Ishikawa (cell line): ENCODE results near the gene TM4SF5.

Experiments
- CEBPB ChIP-seq: IDR thresholded peaks from 2 replicates; pipeline ENCODE4 v1.6.1; 2012
- CREB1 ChIP-seq: IDR thresholded peaks from 2 replicates; pipeline ENCODE4 v1.6.1; 2012; ENCODE audit warnings: low read depth
- EGR1 ChIP-seq: IDR thresholded peaks from 2 replicates; pipeline ENCODE4 v1.6.1; 2012
- EP300 ChIP-seq: IDR thresholded peaks from 2 replicates; pipeline ENCODE4 v1.6.1; 2012; ENCODE audit warnings: borderline replicate concordance
- FOXM1 ChIP-seq: IDR thresholded peaks from 2 replicates; pipeline ENCODE4 v1.6.1; 2012; ENCODE audit warnings: low read depth, borderline replicate concordance
- NFIC ChIP-seq: IDR thresholded peaks from 2 replicates; pipeline ENCODE4 v1.6.1; 2012
- RAD21 ChIP-seq: IDR thresholded peaks from 2 replicates; pipeline ENCODE4 v1.6.1; 2012; ENCODE audit warnings: low read depth
- TAF1 ChIP-seq: IDR thresholded peaks from 2 replicates; pipeline ENCODE4 v1.6.1; 2012; ENCODE audit warnings: low read depth, mild to moderate bottlenecking
- TCF12 ChIP-seq: IDR thresholded peaks from 2 replicates; pipeline ENCODE4 v1.6.1; 2012; ENCODE audit warnings: low read depth
- TEAD4 ChIP-seq: IDR thresholded peaks from 2 replicates; pipeline ENCODE4 v1.6.1; 2012
- YY1 ChIP-seq: IDR thresholded peaks from 2 replicates; pipeline ENCODE4 v1.6.1; 2012; ENCODE audit warnings: low read depth
- ZBTB7A ChIP-seq: IDR thresholded peaks from 2 replicates; pipeline ENCODE4 v1.6.1; 2012; ENCODE audit warnings: low read depth
- TF ChIP-seq, protein P1 (sequence below): IDR thresholded peaks from 2 replicates; pipeline ENCODE4 v1.6.1; 2012; ENCODE audit warnings: low read depth, mild to moderate bottlenecking
- TF ChIP-seq, protein P2 (sequence below): IDR thresholded peaks from 2 replicates; pipeline ENCODE4 v1.6.1; 2012
- TF ChIP-seq, protein P3 (sequence below): IDR thresholded peaks from 2 replicates; pipeline ENCODE4 v1.6.1; 2012

TM4SF5 gene

DNA sequence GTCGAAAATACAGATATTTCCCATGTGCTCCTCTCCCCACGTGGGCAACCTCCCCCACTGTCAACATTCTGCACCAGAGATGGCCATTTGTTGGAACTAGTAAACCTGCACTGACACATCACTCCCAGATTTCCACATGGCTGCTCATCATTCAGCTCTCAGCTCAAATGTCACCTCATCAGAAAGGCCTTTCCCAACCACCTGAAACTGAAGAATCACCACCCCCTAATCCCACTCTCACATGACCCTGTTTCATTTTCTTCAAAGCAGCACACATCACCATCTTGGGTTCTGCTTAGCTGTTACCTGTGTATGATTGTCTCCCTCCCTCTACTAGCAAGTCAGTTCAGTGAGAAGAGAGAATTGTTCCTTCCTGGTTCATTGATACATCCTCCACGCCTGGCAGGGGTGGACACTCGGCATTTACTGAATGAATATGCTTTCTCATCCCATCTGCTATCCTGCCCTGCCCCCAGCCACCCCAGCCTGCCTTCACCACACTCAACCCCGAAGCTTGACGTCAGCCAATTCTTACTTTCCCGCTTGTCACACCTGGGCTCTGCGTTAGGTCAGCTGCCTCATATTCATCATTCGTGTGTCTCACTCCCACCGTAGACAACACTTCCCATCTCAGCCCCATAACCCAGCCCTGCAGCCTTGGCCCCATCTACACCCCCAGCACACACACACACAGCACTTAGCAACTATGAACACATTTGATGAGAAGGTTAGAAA, 28.9 kb downstream of the TM4SF5 start:
- no peak for TF ChIP-seq TAF1

DNA sequence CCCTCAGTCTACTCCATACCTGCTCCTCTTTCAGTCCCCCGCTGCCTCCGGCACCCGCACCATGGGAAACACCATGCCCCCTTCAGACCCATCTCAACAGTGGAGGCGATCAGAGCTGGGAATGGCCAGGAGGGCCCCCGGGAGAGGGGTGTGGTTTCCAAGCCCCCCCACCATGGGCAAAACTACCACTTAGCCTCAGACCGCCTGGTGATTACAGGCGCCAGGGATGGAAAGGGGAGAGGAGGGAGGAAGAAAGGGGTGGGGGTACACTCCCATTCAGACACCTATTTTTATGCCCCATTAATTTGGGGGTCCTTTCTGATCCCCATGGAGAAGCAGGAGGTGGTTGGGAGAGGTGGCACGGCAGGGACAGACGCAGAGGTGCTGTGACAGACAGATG, 30.5 kb downstream of the TM4SF5 start, which contains the start of gene C17orf114:
C17orf114 (minus strand) TSS at position 101 of the 400 bp plus-strand sequence.
- TF ChIP-seq NFIC (no peak), ZBTB7A (no peak), TCF12 (no peak), FOXM1 (no peak), EGR1 (no peak), CREB1 (no peak), CEBPB (no peak), EP300 (no peak), TEAD4 (no peak), RAD21 (no peak), YY1 (no peak), TAF1 (no peak)
- TF ChIP-seq, protein P1, sequence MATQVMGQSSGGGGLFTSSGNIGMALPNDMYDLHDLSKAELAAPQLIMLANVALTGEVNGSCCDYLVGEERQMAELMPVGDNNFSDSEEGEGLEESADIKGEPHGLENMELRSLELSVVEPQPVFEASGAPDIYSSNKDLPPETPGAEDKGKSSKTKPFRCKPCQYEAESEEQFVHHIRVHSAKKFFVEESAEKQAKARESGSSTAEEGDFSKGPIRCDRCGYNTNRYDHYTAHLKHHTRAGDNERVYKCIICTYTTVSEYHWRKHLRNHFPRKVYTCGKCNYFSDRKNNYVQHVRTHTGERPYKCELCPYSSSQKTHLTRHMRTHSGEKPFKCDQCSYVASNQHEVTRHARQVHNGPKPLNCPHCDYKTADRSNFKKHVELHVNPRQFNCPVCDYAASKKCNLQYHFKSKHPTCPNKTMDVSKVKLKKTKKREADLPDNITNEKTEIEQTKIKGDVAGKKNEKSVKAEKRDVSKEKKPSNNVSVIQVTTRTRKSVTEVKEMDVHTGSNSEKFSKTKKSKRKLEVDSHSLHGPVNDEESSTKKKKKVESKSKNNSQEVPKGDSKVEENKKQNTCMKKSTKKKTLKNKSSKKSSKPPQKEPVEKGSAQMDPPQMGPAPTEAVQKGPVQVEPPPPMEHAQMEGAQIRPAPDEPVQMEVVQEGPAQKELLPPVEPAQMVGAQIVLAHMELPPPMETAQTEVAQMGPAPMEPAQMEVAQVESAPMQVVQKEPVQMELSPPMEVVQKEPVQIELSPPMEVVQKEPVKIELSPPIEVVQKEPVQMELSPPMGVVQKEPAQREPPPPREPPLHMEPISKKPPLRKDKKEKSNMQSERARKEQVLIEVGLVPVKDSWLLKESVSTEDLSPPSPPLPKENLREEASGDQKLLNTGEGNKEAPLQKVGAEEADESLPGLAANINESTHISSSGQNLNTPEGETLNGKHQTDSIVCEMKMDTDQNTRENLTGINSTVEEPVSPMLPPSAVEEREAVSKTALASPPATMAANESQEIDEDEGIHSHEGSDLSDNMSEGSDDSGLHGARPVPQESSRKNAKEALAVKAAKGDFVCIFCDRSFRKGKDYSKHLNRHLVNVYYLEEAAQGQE: no peak
- TF ChIP-seq, protein P2, sequence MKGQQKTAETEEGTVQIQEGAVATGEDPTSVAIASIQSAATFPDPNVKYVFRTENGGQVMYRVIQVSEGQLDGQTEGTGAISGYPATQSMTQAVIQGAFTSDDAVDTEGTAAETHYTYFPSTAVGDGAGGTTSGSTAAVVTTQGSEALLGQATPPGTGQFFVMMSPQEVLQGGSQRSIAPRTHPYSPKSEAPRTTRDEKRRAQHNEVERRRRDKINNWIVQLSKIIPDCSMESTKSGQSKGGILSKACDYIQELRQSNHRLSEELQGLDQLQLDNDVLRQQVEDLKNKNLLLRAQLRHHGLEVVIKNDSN: no peak
- TF ChIP-seq, protein P3, sequence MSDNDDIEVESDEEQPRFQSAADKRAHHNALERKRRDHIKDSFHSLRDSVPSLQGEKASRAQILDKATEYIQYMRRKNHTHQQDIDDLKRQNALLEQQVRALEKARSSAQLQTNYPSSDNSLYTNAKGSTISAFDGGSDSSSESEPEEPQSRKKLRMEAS: no peak

DNA sequence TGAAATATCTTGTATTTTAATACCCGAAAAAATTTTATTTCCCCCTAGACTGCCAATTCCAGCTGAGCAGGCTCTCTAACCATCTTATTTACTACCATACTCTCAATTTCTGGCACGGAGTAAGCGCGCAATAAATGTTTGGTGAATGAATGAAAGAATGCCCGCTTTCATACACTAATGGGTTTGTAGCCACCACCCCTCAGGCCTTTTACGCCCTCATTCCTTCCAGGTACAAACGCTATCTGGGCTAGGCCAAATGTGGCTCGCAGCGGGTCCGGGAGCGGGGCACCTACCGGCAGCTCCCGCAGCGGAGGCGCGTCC, 34.7 kb downstream of the TM4SF5 start:
- no peak for TF ChIP-seq RAD21
- no peak for TF ChIP-seq NFIC
- no peak for TF ChIP-seq CEBPB
- TF ChIP-seq ZBTB7A: no peak
- no peak for TF ChIP-seq TEAD4
- no peak for TF ChIP-seq EGR1
- TF ChIP-seq FOXM1: no peak
- TF ChIP-seq TCF12: no peak
- no peak for TF ChIP-seq TAF1

DNA sequence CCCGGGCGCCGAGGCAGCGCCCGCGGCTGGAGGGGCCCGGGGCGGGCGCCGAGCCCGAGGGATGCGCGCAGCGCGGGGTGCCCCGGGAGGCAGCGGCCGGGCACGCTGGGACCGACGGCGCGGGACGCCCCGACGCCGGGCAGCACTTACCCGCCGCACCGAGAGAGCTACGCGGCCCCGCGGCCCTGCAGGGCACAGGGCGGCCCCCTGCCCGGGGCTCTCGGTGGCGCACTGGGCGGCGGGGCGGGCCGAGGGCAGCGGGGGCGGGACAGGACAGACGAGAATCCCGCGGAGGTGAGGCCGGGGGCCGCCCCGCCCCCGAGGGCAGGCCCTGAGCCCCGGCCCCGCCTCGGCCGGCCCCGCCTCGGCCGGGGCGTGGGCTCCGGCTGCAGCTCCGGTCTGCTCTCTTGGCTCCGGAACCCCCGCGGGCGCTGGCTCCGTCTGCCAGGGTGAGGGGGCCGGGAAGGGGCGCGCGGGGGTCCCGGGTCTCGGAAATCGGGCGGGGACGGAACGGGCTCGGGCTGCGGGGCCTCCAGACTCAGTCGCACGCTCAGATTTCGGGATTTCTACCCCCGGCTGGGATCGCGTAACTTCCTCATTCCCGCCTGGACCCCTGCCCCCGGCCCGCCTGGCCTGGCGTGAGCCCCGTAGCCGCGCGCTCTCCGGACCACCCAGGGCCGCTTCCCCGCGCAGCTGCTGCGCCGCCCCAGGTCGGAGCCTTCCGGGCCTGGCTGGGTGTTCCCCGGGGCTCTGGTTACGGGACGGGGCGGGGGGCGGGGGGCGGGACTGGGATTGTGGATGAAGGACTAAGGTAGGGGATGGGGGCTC, 35.3 kb downstream of the TM4SF5 start, which contains the start of gene PLD2:
PLD2 (plus strand) TSS at position 376 of the 828 bp plus-strand sequence. CDS start 621 bp downstream, outside the sequence.
- TF ChIP-seq EGR1: peak; percentile 34; the same call in 1 of the 2 replicates
- TF ChIP-seq FOXM1: no peak
- TF ChIP-seq CEBPB: no peak
- peak; percentile 90 for TF ChIP-seq ZBTB7A
- peak; percentile 17; the same call in 1 of the 2 replicates for TF ChIP-seq TAF1
- TF ChIP-seq, protein P3: no peak
- TF ChIP-seq YY1: no peak

DNA sequence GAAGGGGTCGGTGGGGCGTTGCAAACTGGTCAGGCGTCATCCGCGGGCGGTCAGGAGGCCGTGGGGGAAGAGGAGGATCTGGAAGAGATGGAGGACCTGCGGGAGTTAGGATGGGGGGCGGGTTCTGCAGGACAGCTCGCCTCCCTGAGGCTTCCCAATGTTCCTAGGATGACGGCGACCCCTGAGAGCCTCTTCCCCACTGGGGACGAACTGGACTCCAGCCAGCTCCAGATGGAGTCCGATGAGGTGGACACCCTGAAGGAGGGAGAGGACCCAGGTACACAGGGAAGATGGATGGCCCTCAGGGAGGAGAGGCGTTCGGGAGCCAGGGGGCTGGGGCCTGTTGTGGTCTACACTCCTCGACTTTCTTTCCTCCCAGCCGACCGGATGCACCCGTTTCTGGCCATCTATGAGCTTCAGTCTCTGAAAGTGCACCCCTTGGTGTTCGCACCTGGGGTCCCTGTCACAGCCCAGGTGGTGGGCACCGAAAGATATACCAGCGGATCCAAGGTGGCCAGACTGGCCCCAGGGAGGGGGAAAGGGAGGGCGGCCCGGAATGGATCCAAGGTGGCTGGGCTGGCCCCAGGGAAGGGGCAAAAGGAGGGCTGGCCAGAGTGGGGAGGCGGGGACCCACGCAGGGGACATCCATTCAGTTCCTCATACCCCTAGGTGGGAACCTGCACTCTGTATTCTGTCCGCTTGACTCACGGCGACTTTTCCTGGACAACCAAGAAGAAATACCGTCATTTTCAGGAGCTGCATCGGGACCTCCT, 36.1 kb downstream of the TM4SF5 start:
- TF ChIP-seq YY1 (no peak), TCF12 (no peak), RAD21 (no peak), CEBPB (no peak), FOXM1 (no peak), TAF1 (no peak), ZBTB7A (no peak), EP300 (no peak), TEAD4 (no peak), NFIC (no peak)
- TF ChIP-seq, protein P2: no peak

DNA sequence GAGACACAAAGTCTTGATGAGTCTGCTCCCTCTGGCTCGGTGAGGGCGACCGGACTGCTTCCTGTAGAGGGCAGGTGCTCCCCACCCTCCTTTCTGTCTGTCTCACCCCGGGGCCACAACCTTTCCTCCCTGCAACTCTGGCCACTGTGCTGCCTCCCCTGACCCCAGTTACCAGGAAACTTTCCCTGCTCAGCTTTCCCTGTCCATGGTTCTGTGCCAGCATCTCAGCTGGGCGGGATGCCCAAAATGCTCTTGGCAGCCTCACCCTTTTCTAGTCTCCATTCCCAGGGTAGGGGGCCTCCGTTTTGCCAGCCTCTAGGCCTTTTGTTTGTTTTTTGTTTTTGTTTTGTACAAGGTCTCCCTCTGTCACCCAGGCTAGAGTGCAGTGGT, 36.7 kb downstream of the TM4SF5 start:
- no peak for TF ChIP-seq YY1
- TF ChIP-seq, protein P1: peak; percentile 52
- no peak for TF ChIP-seq TCF12
- TF ChIP-seq EP300: no peak
- TF ChIP-seq RAD21: no peak
